GM12873 (cell line): Measurements from ENCODE around the gene THOC7.

Source experiments
- CTCF ChIP-seq: IDR thresholded peaks from 2 replicates; pipeline ENCODE4 v1.5.1; 2012; ENCODE audit warnings: low read depth, mild to moderate bottlenecking, moderate library complexity, low read length, control low read depth; ENCODE audit not compliant: insufficient read depth; ENCODE audit errors: missing control alignments

THOC7 gene

GRCh38 chr3:63876260-63876659, 12.7 kb upstream of the THOC7 start:
- no peak for TF ChIP-seq CTCF

GRCh38 chr3:63875510-63875909, 11.9 kb upstream of the THOC7 start:
- no peak for TF ChIP-seq CTCF

- no peak for TF ChIP-seq CTCF
These were observed 11.2 kb upstream of the THOC7 start for GRCh38 chr3:63874769-63875168.

GRCh38 chr3:63872135-63872924, 8.7 kb upstream of the THOC7 start:
- TF ChIP-seq CTCF = no peak

- TF ChIP-seq CTCF = no peak
These were observed 7.0 kb upstream of the THOC7 start for GRCh38 chr3:63870615-63871005.

GRCh38 chr3:63869940-63870614, 6.5 kb upstream of the THOC7 start:
- TF ChIP-seq CTCF = no peak

GRCh38 chr3:63867225-63867624, 3.6 kb upstream of the THOC7 start:
- no peak for TF ChIP-seq CTCF
